ENCODE data around the gene ARL13B.
"Not testable (repeated sequence)": the region's sequence is repeated elsewhere in the genome, so short reads cannot be mapped to it uniquely, and the experiment has no call there.

The ARL13B gene

GRCh38 chr3:94064243-94064860, 84.4 kb downstream of the ARL13B start:
- DNase-seq = no peak

GRCh38 chr3:94065122-94065521, 85.2 kb downstream of the ARL13B start:
- DNase-seq = no peak

GRCh38 chr3:94065819-94066480, 86.0 kb downstream of the ARL13B start:
- DNase-seq = no peak

- DNase-seq = no peak
These were observed 86.8 kb downstream of the ARL13B start for GRCh38 chr3:94066506-94067500.

- no peak for DNase-seq
These were observed 89.3 kb downstream of the ARL13B start for GRCh38 chr3:94069194-94069813.

- no peak for DNase-seq
These were observed 90.5 kb downstream of the ARL13B start for GRCh38 chr3:94070341-94070911.

GRCh38 chr3:94071713-94072284, 91.8 kb downstream of the ARL13B start:
- DNase-seq = no peak

GRCh38 chr3:94076055-94076454, 96.1 kb downstream of the ARL13B start:
- DNase-seq = no peak

- DNase-seq = not testable (repeated sequence)
These were observed 100.6 kb downstream of the ARL13B start for GRCh38 chr3:94080552-94080951.

- no peak for DNase-seq
These were observed 101.9 kb downstream of the ARL13B start for GRCh38 chr3:94081884-94082283.

GRCh38 chr3:94082391-94082937, 102.5 kb downstream of the ARL13B start:
- no peak for DNase-seq

- DNase-seq = no peak
These were observed 103.3 kb downstream of the ARL13B start for GRCh38 chr3:94083261-94083660.

- DNase-seq = no peak
These were observed 109.2 kb downstream of the ARL13B start for GRCh38 chr3:94089126-94089525.

- DNase-seq = no peak
These were observed 112.1 kb downstream of the ARL13B start for GRCh38 chr3:94092086-94092485.

- DNase-seq = no peak
These were observed 113.2 kb downstream of the ARL13B start for GRCh38 chr3:94093151-94093550.

- DNase-seq = no peak
These were observed 115.2 kb downstream of the ARL13B start for GRCh38 chr3:94095111-94095510.

- DNase-seq = no peak
These were observed 118.5 kb downstream of the ARL13B start for GRCh38 chr3:94098452-94098851.

- DNase-seq = no peak
These were observed 119.4 kb downstream of the ARL13B start for GRCh38 chr3:94099311-94099710.

GRCh38 chr3:94101860-94102259, 121.9 kb downstream of the ARL13B start:
- DNase-seq = no peak

Data from SHP77 treated with DMSO at 0.1 percent for 48 hours (cell line).